GM18507 (cell line): Measurements from ENCODE around the gene ATP8A1.
"Not testable (repeated sequence)": the region's sequence is repeated elsewhere in the genome, so short reads cannot be mapped to it uniquely, and the experiment has no call there.

Experiments
- DNase-seq: peaks from one replicate; pipeline ENCODE4 v3.0.0; 2011; ENCODE audit warnings: low read depth; ENCODE audit not compliant: insufficient read length; ENCODE audit errors: extremely low spot score
- FAIRE-seq: peaks from 2 replicates; lab custom pipeline; 2011; peaks lifted over from hg19 to GRCh38; lab: Jason Lieb, UNC

Gene ATP8A1

GRCh38 chr4:42531341-42532030 lies 125.4 kb downstream of the ATP8A1 start:
- FAIRE-seq = no peak
- no peak for DNase-seq

- FAIRE-seq (no peak), DNase-seq (no peak)
These were observed 133.7 kb downstream of the ATP8A1 start for GRCh38 chr4:42523066-42523718.

- FAIRE-seq = peak; percentile 83
These were observed 137.0 kb downstream of the ATP8A1 start for GRCh38 chr4:42519803-42520417.

GRCh38 chr4:42515156-42515884 lies 141.6 kb downstream of the ATP8A1 start:
- no peak for FAIRE-seq

More at GRCh38 chr4:42519803-42520417, 137.0 kb downstream of the ATP8A1 start:
- DNase-seq = peak; percentile 7

GRCh38 chr4:42513748-42514492 lies 143.0 kb downstream of the ATP8A1 start:
- FAIRE-seq = no peak
- DNase-seq = no peak

More at GRCh38 chr4:42515156-42515884, 141.6 kb downstream of the ATP8A1 start:
- no peak for DNase-seq

GRCh38 chr4:42512226-42512625 lies 144.7 kb downstream of the ATP8A1 start:
- FAIRE-seq (no peak), DNase-seq (no peak)

GRCh38 chr4:42510225-42510624 lies 146.7 kb downstream of the ATP8A1 start:
- FAIRE-seq = no peak
- no peak for DNase-seq

GRCh38 chr4:42501624-42502401 lies 155.1 kb downstream of the ATP8A1 start:
- FAIRE-seq (no peak), DNase-seq (no peak)

GRCh38 chr4:42498040-42498439 lies 158.9 kb downstream of the ATP8A1 start:
- DNase-seq = no peak
- no peak for FAIRE-seq

- DNase-seq (no peak), FAIRE-seq (no peak)
These were observed 159.6 kb downstream of the ATP8A1 start for GRCh38 chr4:42497142-42497910.

GRCh38 chr4:42492962-42493361 lies 163.9 kb downstream of the ATP8A1 start:
- FAIRE-seq = no peak
- no peak for DNase-seq

GRCh38 chr4:42490015-42490414 lies 166.9 kb downstream of the ATP8A1 start:
- FAIRE-seq = peak; percentile 77
- DNase-seq = no peak

GRCh38 chr4:42489095-42489494 lies 167.8 kb downstream of the ATP8A1 start:
- FAIRE-seq = peak; percentile 94
- DNase-seq = no peak

GRCh38 chr4:42488554-42488953 lies 168.4 kb downstream of the ATP8A1 start:
- FAIRE-seq = no peak
- DNase-seq = no peak

- DNase-seq (no peak), FAIRE-seq (peak; percentile 93)
These were observed 168.8 kb downstream of the ATP8A1 start for GRCh38 chr4:42488114-42488513.

GRCh38 chr4:42487230-42487629 lies 169.7 kb downstream of the ATP8A1 start:
- DNase-seq (no peak), FAIRE-seq (peak; percentile 5)

GRCh38 chr4:42486156-42486555 lies 170.7 kb downstream of the ATP8A1 start:
- FAIRE-seq, DNase-seq: not testable (repeated sequence)

- no peak for FAIRE-seq
- no peak for DNase-seq
These were observed 172.3 kb downstream of the ATP8A1 start for GRCh38 chr4:42484630-42485029.
